Natural killer cell (primary cell): ENCODE results near the gene MCM6. TPM values are rescaled to one million over a fixed set of nuclear protein-coding genes. Genes with fewer than 3 reads are reported as not detected.

Experiments used
- ATAC-seq, 3 donors: fragments of 150-1000 bp in 2 of 3; fragments of 200-7000 bp in 1 of 3; cut with Tn5 transposase; 1 replicate in 1 of 3; 2 replicates in 2 of 3; pipeline ENCODE4 v1.10.0; 2021; ENCODE audit warnings: mild to moderate bottlenecking in 2 of 3, moderate library complexity in 2 of 3
- DNase-seq, 2 donors: peaks; one replicate each; pipeline versions ENCODE4 v3.0.0 to v3.0.0-alpha.2; 2013 to 2021; ENCODE audit warnings: mixed read lengths in 1 of 2
- H3K27ac ChIP-seq: one replicate; pipeline ENCODE4 v1.5.1; 2013; ENCODE audit warnings: mild to moderate bottlenecking, low read length
- H3K27me3 ChIP-seq: one replicate; pipeline ENCODE4 v1.6.1; 2013; ENCODE audit warnings: low read length; ENCODE audit not compliant: control insufficient read depth, insufficient read depth
- H3K36me3 ChIP-seq: one replicate; pipeline ENCODE4 v1.6.1; 2013; ENCODE audit warnings: low read length; ENCODE audit not compliant: control insufficient read depth, insufficient read depth
- H3K4me1 ChIP-seq: one replicate; pipeline ENCODE4 v1.6.1; 2013; ENCODE audit warnings: low read length; ENCODE audit not compliant: control insufficient read depth, insufficient read depth
- H3K4me3 ChIP-seq: one replicate; pipeline ENCODE4 v1.5.1; 2013; ENCODE audit warnings: low read length
- H3K9me3 ChIP-seq: one replicate; pipeline ENCODE4 v1.6.1; 2013; ENCODE audit warnings: low read length; ENCODE audit not compliant: control insufficient read depth, insufficient read depth
- H3K27ac Mint-ChIP-seq, 2 donors: one replicate each; pipeline ENCODE4 v1.8.0; 2022; ENCODE audit warnings: mild to moderate bottlenecking in 2 of 2, mixed read lengths in 2 of 2, moderate library complexity in 1 of 2
- H3K27me3 Mint-ChIP-seq, 2 donors: one replicate each; pipeline ENCODE4 v1.8.0; 2022; ENCODE audit warnings: low read depth in 2 of 2, mixed read lengths in 2 of 2
- H3K36me3 Mint-ChIP-seq: one replicate; pipeline ENCODE4 v1.8.0; 2022; ENCODE audit warnings: mixed read lengths
- H3K4me1 Mint-ChIP-seq, 2 donors: one replicate each; pipeline ENCODE4 v1.8.0; 2022; ENCODE audit warnings: mixed read lengths in 2 of 2
- H3K4me3 Mint-ChIP-seq: one replicate; pipeline ENCODE4 v1.8.0; 2022; ENCODE audit warnings: mild to moderate bottlenecking, moderate library complexity, mixed read lengths
- H3K9me3 Mint-ChIP-seq, 2 donors: one replicate each; pipeline ENCODE4 v1.8.0; 2022; ENCODE audit warnings: mixed read lengths in 2 of 2
- WGBS: methylation state at CpG from one replicate; pipeline ENCODE4 v1.1.7; 2013; ENCODE audit warnings: missing lambda C conversion rate; ENCODE audit not compliant: insufficient coverage; 5-methylcytosine and 5-hydroxymethylcytosine counted together
- intact Hi-C: fragments of 100-400 bp; cut with micrococcal nuclease; formaldehyde crosslinking; loops from one replicate; pipeline ENCODE4 v1.14.2; 2022
- total RNA-seq, 4 donors: library from RNA; stranded (reverse); fragments of 120-200 nt in 1 of 4; gene quantifications; one replicate each; pipeline versions ENCODE4 v1.2.3 to v1.2.4, GENCODE V29; 2013 to 2022
- TF ChIP-seq, protein P1 (sequence below): fragments of 200-600 bp; IDR thresholded peaks from one replicate; pipeline ENCODE4 v1.8.0; 2022; ENCODE audit warnings: antibody characterized with exemption

The MCM6 gene
- total RNA-seq, 3 donors from 2014 or later (not counting 1 experiment from before 2014, with no cell fraction given), result 12.6 to 19.4 (median 15.9) TPM

DNA sequence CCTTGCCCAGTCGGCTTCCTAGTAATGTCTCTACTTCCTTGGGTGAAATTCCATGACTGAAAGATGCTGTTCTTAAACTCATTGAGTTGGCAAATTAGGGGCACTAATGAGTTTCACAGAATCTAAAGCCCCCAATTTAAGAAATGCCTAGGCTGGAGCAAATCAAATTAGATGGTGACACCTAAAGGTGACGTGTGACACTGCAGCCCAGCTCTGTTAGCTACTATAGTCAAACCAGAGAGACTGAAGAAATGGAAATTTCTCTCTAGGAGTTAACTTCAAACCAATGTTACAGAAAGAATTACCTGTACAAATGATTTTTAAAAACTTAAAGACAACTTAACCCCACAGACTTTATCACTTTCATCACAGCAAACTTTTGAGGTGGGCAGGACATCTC is 76.5 kb downstream of the MCM6 start:
- Mint-ChIP-seq H3K4me1 (peaks cover 5 to 8% of the 10 kb centered on the region in 2 donors), H3K9me3 (peaks cover 0 to 2% of the 10 kb centered on the region in 2 donors), H3K4me3 (no peak overlapping the region), H3K36me3 (no peaks in the 10 kb centered on the region), H3K27ac (no peak overlapping the region), H3K27me3 (peaks cover 0 to 6% of the 10 kb centered on the region in 2 donors)
- H3K9me3 ChIP-seq, result peaks cover 14% of the 10 kb centered on the region
- H3K36me3 ChIP-seq, result no peaks in the 10 kb centered on the region
- no peak overlapping the region for H3K27ac ChIP-seq
- WGBS, result 86% methylated on average over 2 of the region's 2 CpGs
- ATAC-seq (no peak), DNase-seq (no peak)
- intact Hi-C loops, result no loop called here
- peaks cover 7% of the 10 kb centered on the region for H3K4me1 ChIP-seq
- no peak overlapping the region for H3K4me3 ChIP-seq
- TF ChIP-seq, protein P1, sequence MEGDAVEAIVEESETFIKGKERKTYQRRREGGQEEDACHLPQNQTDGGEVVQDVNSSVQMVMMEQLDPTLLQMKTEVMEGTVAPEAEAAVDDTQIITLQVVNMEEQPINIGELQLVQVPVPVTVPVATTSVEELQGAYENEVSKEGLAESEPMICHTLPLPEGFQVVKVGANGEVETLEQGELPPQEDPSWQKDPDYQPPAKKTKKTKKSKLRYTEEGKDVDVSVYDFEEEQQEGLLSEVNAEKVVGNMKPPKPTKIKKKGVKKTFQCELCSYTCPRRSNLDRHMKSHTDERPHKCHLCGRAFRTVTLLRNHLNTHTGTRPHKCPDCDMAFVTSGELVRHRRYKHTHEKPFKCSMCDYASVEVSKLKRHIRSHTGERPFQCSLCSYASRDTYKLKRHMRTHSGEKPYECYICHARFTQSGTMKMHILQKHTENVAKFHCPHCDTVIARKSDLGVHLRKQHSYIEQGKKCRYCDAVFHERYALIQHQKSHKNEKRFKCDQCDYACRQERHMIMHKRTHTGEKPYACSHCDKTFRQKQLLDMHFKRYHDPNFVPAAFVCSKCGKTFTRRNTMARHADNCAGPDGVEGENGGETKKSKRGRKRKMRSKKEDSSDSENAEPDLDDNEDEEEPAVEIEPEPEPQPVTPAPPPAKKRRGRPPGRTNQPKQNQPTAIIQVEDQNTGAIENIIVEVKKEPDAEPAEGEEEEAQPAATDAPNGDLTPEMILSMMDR, result no peak
- no peaks in the 10 kb centered on the region for H3K27me3 ChIP-seq

DNA sequence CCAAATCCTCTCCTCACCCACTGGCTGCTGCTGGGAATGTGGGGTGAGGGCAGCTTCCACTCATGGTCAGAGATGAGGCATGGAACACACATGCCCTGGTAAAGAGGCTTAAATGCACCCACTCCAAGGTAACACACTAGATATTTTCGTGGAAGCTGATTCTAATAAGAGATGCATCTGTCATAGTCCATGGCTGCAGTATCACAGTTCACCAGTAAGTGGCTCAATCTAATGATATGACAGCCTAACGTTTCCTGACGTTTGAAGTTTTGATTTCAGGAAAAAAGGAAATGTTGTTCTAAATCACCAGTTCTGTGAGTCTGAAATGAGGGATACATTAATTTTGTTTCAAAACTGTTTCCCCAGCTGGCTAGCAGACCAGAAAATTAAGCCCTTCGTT is 77.5 kb downstream of the MCM6 start:
- WGBS, result 36% methylated on average over 4 of the region's 4 CpGs
- no peak overlapping the region for H3K4me3 Mint-ChIP-seq

DNA sequence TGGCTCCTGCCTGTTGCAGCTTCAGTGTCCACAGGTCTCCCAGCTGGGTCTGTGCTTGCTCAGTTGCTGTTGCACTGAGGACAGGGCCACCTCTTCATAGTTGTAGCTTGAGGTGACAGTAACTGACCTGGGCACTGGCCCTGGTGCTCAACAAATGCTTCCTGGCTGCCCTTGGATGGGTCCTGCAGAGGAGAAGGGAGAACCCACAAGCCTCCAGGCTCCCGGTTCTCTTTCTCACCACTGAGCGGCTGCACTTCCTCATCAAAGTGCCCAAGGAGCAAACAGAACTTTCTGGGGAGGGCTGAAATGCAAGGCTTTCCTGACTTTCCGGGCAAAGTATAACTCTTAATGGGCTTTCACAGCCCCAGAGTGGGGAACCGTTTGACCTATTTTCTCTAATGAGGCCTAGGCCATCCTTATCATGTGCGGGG is 78.0 kb downstream of the MCM6 start:
- no peak for DNase-seq
- Histone ChIP-seq H3K36me3 (no peaks in the 10 kb centered on the region), H3K9me3 (peaks cover 14% of the 10 kb centered on the region), H3K27me3 (no peaks in the 10 kb centered on the region), H3K4me1 (peaks cover 7% of the 10 kb centered on the region), H3K27ac (no peak overlapping the region), H3K4me3 (no peak overlapping the region)
- intact Hi-C loops, result no loop called here
- no peak for ATAC-seq
- Mint-ChIP-seq H3K36me3 (no peaks in the 10 kb centered on the region), H3K4me1 (peaks cover 5 to 10% of the 10 kb centered on the region in 2 donors), H3K27ac (no peak overlapping the region), H3K9me3 (peaks cover 0 to 2% of the 10 kb centered on the region in 2 donors), H3K4me3 (no peak overlapping the region), H3K27me3 (peaks cover 0 to 6% of the 10 kb centered on the region in 2 donors)
- 39% methylated on average over 3 of the region's 5 CpGs for WGBS
- TF ChIP-seq, protein P1, result no peak

More for the DNA sequence above, 77.5 kb downstream of the MCM6 start:
- no peaks in the 10 kb centered on the region for H3K36me3 ChIP-seq
- Mint-ChIP-seq H3K4me1 (peaks cover 5 to 10% of the 10 kb centered on the region in 2 donors), H3K36me3 (no peaks in the 10 kb centered on the region), H3K27ac (no peak overlapping the region), H3K27me3 (peaks cover 0 to 6% of the 10 kb centered on the region in 2 donors), H3K9me3 (peaks cover 0 to 2% of the 10 kb centered on the region in 2 donors)
- no peak overlapping the region for H3K4me3 ChIP-seq
- H3K27me3 ChIP-seq, result no peaks in the 10 kb centered on the region
- peaks cover 14% of the 10 kb centered on the region for H3K9me3 ChIP-seq
- TF ChIP-seq, protein P1, result no peak
- intact Hi-C loops, result no loop called here
- ATAC-seq (no peak), DNase-seq (no peak)
- peaks cover 7% of the 10 kb centered on the region for H3K4me1 ChIP-seq
- H3K27ac ChIP-seq, result no peak overlapping the region
